ENCODE data around the gene SMIM36. TPM values are rescaled to one million over a fixed set of nuclear protein-coding genes. Genes with fewer than 3 reads are reported as not detected.
A peak's percentile ranks its signal among the peaks of the same experiment; 100 is the strongest.

The SMIM36 gene
- total and polyA plus RNA-seq, 2 experiments from 2014 or later: not detected

- no peaks in the 10 kb centered on the region for H3K36me3 ChIP-seq (ENCODE audit: insufficient read depth)
- Mint-ChIP-seq H3K4me1 (peaks cover 31% of the 10 kb centered on the region), H3K4me3 (no peak overlapping the region), H3K27me3 (ENCODE audit: insufficient read depth, low read depth, poor library complexity) (peaks cover 2% of the 10 kb centered on the region), H3K36me3 (ENCODE audit: low read depth) (no peaks in the 10 kb centered on the region), H3K9me3 (peaks cover 7% of the 10 kb centered on the region; the same call in 2 of the 3 replicates), H3K27ac (no peak overlapping the region)
- DNase-seq (ENCODE audit: low spot score) (no peak), ATAC-seq (no peak)
- no peak overlapping the region for H3K4me2 ChIP-seq
- H3F3A ChIP-seq (replicated peaks; ENCODE audit: low read depth): no peaks in the 10 kb centered on the region
- peaks cover 12% of the 10 kb centered on the region for H3K4me1 ChIP-seq (ENCODE audit: insufficient read depth)
- no peaks in the 10 kb centered on the region for H3K79me2 ChIP-seq (replicated peaks; ENCODE audit: insufficient read depth)
- no peaks in the 10 kb centered on the region for H4K20me1 ChIP-seq (replicated peaks; ENCODE audit: insufficient read depth)
- H3K27ac ChIP-seq (ENCODE audit: low read depth): no peak overlapping the region
- H3K9me2 ChIP-seq (ENCODE audit: insufficient read depth): no peaks in the 10 kb centered on the region
- peak overlapping the region; percentile 56; the same call in 1 of the 2 replicates for H2AFZ ChIP-seq
- H3K27me3 ChIP-seq (ENCODE audit: insufficient read depth): no peaks in the 10 kb centered on the region
- H3K4me3 ChIP-seq: no peak overlapping the region
- TF ChIP-seq ETS1 (IDR thresholded peaks at IDR 0.05) (no peak), STAT1 (IDR thresholded peaks at IDR 0.05; ENCODE audit: unreplicated experiment) (no peak), POLR2AphosphoS5 (IDR thresholded peaks at IDR 0.05; ENCODE audit: low read depth) (no peak), JUNB (IDR thresholded peaks at IDR 0.05; ENCODE audit: unreplicated experiment) (no peak), NANOG (IDR thresholded peaks at IDR 0.05; ENCODE audit: borderline replicate concordance) (no peak), CREB1 (CRISPR knock-in tag; IDR thresholded peaks at IDR 0.05; ENCODE audit: low read depth) (no peak), REST (IDR thresholded peaks at IDR 0.05; ENCODE audit: unreplicated experiment) (no peak), CTCF (conservative IDR thresholded peaks at IDR 0.05; ENCODE audit: low read depth in 2 of 2) (no peak), ZNF114 (CRISPR knock-in tag; IDR thresholded peaks at IDR 0.05) (no peak)
Measured at GRCh38 chr17:55442462-55442861, 68.8 kb downstream of the SMIM36 start.

GRCh38 chr17:55441544-55441943, 69.7 kb downstream of the SMIM36 start:
- H2AFZ ChIP-seq: no peak overlapping the region
- H3K4me3 Mint-ChIP-seq: no peak overlapping the region
- peaks cover 7% of the 10 kb centered on the region; the same call in 2 of the 3 replicates for H3K9me3 Mint-ChIP-seq
- no peak overlapping the region for H3K27ac Mint-ChIP-seq
- H3K9me2 ChIP-seq (ENCODE audit: insufficient read depth): no peaks in the 10 kb centered on the region
- ATAC-seq (no peak), DNase-seq (ENCODE audit: low spot score) (no peak)
- H3K4me3 ChIP-seq: no peak overlapping the region
- peaks cover 12% of the 10 kb centered on the region for H3K4me1 ChIP-seq (ENCODE audit: insufficient read depth)
- H4K20me1 ChIP-seq (replicated peaks; ENCODE audit: insufficient read depth): no peaks in the 10 kb centered on the region
- H3K4me2 ChIP-seq: no peak overlapping the region
- H3K27me3 ChIP-seq (ENCODE audit: insufficient read depth): no peaks in the 10 kb centered on the region
- peaks cover 2% of the 10 kb centered on the region for H3K27me3 Mint-ChIP-seq (ENCODE audit: insufficient read depth, low read depth, poor library complexity)
- peaks cover 37% of the 10 kb centered on the region for H3K4me1 Mint-ChIP-seq
- H3K27ac ChIP-seq (ENCODE audit: low read depth): no peak overlapping the region
- no peaks in the 10 kb centered on the region for H3K36me3 Mint-ChIP-seq (ENCODE audit: low read depth)
- no peaks in the 10 kb centered on the region for H3F3A ChIP-seq (replicated peaks; ENCODE audit: low read depth)
- no peaks in the 10 kb centered on the region for H3K36me3 ChIP-seq (ENCODE audit: insufficient read depth)
- no peaks in the 10 kb centered on the region for H3K79me2 ChIP-seq (replicated peaks; ENCODE audit: insufficient read depth)
- TF ChIP-seq REST (IDR thresholded peaks at IDR 0.05; ENCODE audit: unreplicated experiment): no peak
